K562 (cell line): ENCODE data around the gene NRDE2. TPM values are rescaled to one million over a fixed set of nuclear protein-coding genes. Genes with fewer than 3 reads are reported as not detected.

Experiments used
- polyA plus RNA-seq, 8 experiments: library from polyadenylated mRNA; depleted of rRNA in 4 of 8; stranded (reverse) in 5 of 8; unstranded in 3 of 8; fragments of >200 nt; fragmentation: Nextera tagmentation in 2 of 8; fragmentation: Illumina TruSeq in 1 of 8; extraction: Ambion mirVana in 2 of 8; extraction: Trizol in 1 of 8; gene quantifications; 2 replicates each; pipeline versions ENCODE4 v1.2.1 to v1.2.3, GENCODE V29; 2011 to 2014; ENCODE audit warnings: inconsistent platforms in 1 of 8, missing spikeins in 1 of 8
- total RNA-seq, 7 experiments: library from RNA; depleted of rRNA in 6 of 7; stranded (reverse); fragments of >200 nt in 6 of 7; fragmentation: Illumina TruSeq in 2 of 7; extraction: Trizol in 2 of 7; gene quantifications; 2 replicates each; pipeline versions ENCODE4 v1.2.1 to v1.2.3, GENCODE V29; 2011 to 2021; ENCODE audit warnings: low replicate concordance in 1 of 7

NRDE2 gene
- total and polyA plus RNA-seq, 9 of the 15 experiments (the other 6 are each of a cell fraction or from before 2014, with no cell fraction given) = 3.3 to 15.0 (median 8.4) TPM

Other genes with a start within 250 kb of the NRDE2 start
- gene PSMC1, start 75.4 kb downstream of the NRDE2 start, total RNA-seq (2014; rRNA removed) = 112 and 145 TPM in 2 replicates
- gene PSMC1, start 75.4 kb downstream of the NRDE2 start, total RNA-seq (2014; rRNA removed; fragmentation: Illumina TruSeq; extraction: Trizol) = 235 and 276 TPM in 2 replicates
- gene PSMC1, start 75.4 kb downstream of the NRDE2 start, total RNA-seq (2015; rRNA removed; fragmentation: Illumina TruSeq; extraction: Trizol) = 237 and 264 TPM in 2 replicates
- 81.3 and 87.8 TPM in 2 replicates for gene PSMC1, start 75.4 kb downstream of the NRDE2 start, total RNA-seq (2021)
- gene PSMC1, start 75.4 kb downstream of the NRDE2 start, polyA plus RNA-seq (2011; rRNA removed) = 82.3 and 163 TPM in 2 replicates
- 228 and 229 TPM in 2 replicates for gene PSMC1, start 75.4 kb downstream of the NRDE2 start, polyA plus RNA-seq (2014; fragmentation: Illumina TruSeq; extraction: Trizol)
- 100 to 1,000 TPM; 165 to 276 TPM for gene PSMC1, start 75.4 kb downstream of the NRDE2 start, polyA plus RNA-seq (2014; fragmentation: Nextera tagmentation; extraction: Ambion mirVana)
- gene PSMC1, start 75.4 kb downstream of the NRDE2 start, polyA plus RNA-seq (2014; rRNA removed) = 136 and 163 TPM in 2 replicates
- 256 and 290 TPM in 2 replicates for gene CALM1, start 65.1 kb upstream of the NRDE2 start, total RNA-seq (2014; rRNA removed)
- gene CALM1, start 65.1 kb upstream of the NRDE2 start, total RNA-seq (2014; rRNA removed; fragmentation: Illumina TruSeq; extraction: Trizol) = 158 and 169 TPM in 2 replicates
- gene CALM1, start 65.1 kb upstream of the NRDE2 start, total RNA-seq (2015; rRNA removed; fragmentation: Illumina TruSeq; extraction: Trizol) = 139 and 148 TPM in 2 replicates
- gene CALM1, start 65.1 kb upstream of the NRDE2 start, total RNA-seq (2021) = 141 and 155 TPM in 2 replicates
- 128 and 161 TPM in 2 replicates for gene CALM1, start 65.1 kb upstream of the NRDE2 start, polyA plus RNA-seq (2011; rRNA removed)
- gene CALM1, start 65.1 kb upstream of the NRDE2 start, polyA plus RNA-seq (2014; fragmentation: Illumina TruSeq; extraction: Trizol) = 206 and 269 TPM in 2 replicates
- 10 to 100 TPM; 48.0 to 85.7 TPM for gene CALM1, start 65.1 kb upstream of the NRDE2 start, polyA plus RNA-seq (2014; fragmentation: Nextera tagmentation; extraction: Ambion mirVana)
- gene CALM1, start 65.1 kb upstream of the NRDE2 start, polyA plus RNA-seq (2014; rRNA removed) = 162 and 178 TPM in 2 replicates